Choroid plexus epithelial cell (primary cell): Measurements from ENCODE around the gene GPR15LG.

Source experiments
- DNase-seq: peaks from one replicate; pipeline ENCODE4 v3.0.0-alpha.2; 2010; ENCODE audit warnings: low read depth
- H3K4me3 ChIP-seq: 2 replicates; pipeline ENCODE4 v1.5.1; 2011; ENCODE audit warnings: low read depth, mild to moderate bottlenecking, control low read depth, low read length, moderate library complexity
- CTCF ChIP-seq: conservative IDR thresholded peaks from 2 replicates; pipeline ENCODE4 v1.5.1; 2011; ENCODE audit warnings: low read depth, mild to moderate bottlenecking, control low read depth, inconsistent platforms, low read length, moderate library complexity

The GPR15LG gene

DNA sequence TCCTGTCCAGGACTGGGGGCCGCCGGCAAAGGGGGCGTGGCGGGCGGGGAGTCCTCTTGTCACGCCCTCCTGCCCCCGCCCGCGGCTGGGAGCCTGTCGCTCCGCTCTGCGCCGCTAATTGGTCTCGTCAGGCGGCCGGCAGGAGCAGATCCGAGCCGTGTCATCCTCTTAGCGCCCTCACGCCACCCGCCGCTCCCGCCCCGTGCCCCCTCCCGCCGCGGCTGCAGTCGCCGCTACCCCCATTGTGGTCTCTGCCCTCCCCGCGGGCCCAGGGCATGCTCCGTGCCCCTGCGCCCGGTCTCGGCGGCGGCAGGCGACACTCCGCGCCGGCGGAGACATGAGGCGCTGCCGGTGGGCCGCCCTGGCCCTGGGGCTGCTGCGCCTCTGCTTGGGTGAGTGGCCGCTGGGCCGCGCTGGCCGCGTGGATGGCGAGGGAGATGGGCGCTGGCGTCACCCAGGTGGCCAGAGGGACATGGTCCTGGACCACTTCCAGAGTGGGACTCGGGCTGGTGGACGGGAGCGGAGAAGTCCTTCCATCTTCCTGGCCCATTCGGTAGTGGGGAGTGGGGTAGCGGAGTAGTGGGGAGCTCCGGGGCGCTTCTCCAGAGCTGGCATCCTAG lies 20.9 kb downstream of the GPR15LG start, which contains the start of gene CDHR1:
CDHR1 (plus strand) TSS at position 114 of the 620 bp plus-strand sequence; CDS start at position 338, 224 bp downstream.
- DNase-seq: no peak
- no peak for TF ChIP-seq CTCF
- H3K4me3 ChIP-seq: peak within 1 kb of the TSS; percentile 11

- H3K4me3 ChIP-seq: no peak overlapping the region
- DNase-seq: no peak
- TF ChIP-seq CTCF: no peak
Measured at GRCh38 chr10:84195044-84195830, 21.6 kb downstream of the GPR15LG start.

GRCh38 chr10:84196083-84196482 lies 22.5 kb downstream of the GPR15LG start:
- DNase-seq: no peak
- H3K4me3 ChIP-seq: no peak overlapping the region
- no peak for TF ChIP-seq CTCF

DNA sequence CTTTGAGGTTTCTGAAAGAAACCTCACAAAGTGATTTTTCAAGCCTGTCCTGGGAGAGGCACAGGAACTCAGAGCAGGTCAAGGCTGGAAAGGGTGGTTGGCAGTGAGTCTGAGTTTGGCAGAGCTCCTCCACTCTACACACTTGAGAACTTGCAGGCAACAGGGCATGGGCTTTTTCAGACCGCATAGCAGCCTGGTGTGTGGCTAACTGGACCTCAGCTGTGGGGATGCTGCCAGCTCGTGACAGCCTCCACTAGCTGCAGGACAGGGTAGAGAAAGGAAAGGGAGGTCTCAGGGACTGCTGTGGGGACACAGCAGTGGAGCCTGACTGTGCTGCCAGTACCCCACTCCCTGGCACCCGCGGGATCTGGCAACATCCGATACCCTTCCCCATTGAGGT lies 23.3 kb downstream of the GPR15LG start:
- DNase-seq: no peak
- H3K4me3 ChIP-seq: no peak overlapping the region
- TF ChIP-seq CTCF: no peak

DNA sequence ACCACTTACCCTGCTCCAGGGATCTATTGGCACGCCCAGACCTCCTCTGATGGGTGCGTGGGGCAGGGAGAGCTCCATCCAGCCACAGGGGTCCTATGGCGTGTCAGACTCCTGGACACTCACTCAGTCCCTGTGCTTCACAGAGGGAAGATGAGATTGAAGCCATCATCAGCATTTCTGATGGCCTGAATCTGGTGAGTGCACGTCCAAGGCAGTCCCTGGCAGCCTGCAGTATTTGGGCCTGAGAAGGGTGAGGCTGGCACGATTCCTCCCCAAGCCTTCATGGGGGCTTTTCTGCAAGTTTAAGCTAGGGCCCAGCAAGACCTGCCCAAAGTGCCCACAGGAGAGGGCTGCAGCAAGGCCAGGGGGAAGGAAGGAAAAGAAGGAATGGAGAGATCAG lies 24.0 kb downstream of the GPR15LG start:
- DNase-seq: no peak
- TF ChIP-seq CTCF: no peak
- no peak overlapping the region for H3K4me3 ChIP-seq

- TF ChIP-seq CTCF: no peak
- no peak overlapping the region for H3K4me3 ChIP-seq
Measured at GRCh38 chr10:84198206-84198915, 24.8 kb downstream of the GPR15LG start.

More at GRCh38 chr10:84198206-84198915, 24.8 kb downstream of the GPR15LG start:
- DNase-seq: no peak
